ENCODE data around the gene COA1. TPM values are rescaled to one million over a fixed set of nuclear protein-coding genes. Genes with fewer than 3 reads are reported as not detected.

The COA1 gene
- total and polyA plus RNA-seq, 9 of the 15 experiments (the other 6 are each of a cell fraction or from before 2014, with no cell fraction given): 98.9 to 463 (median 181) TPM

- TF ChIP-seq ZNF318 (IDR thresholded peaks at IDR 0.05; ENCODE audit: borderline replicate concordance in 1 of 2, low read depth in 1 of 2): no peak
- TF ChIP-seq TCFL5 (CRISPR knock-in tag; conservative IDR thresholded peaks at IDR 0.05): no peak
- no peak for TF ChIP-seq E2F3 (CRISPR knock-in tag; IDR thresholded peaks at IDR 0.05)
- TF ChIP-seq IRF2 (CRISPR knock-in tag; IDR thresholded peaks at IDR 0.05): no peak
- no peak for TF ChIP-seq KHSRP (IDR thresholded peaks at IDR 0.05)
- no peak for TF ChIP-seq HES1 (IDR thresholded peaks at IDR 0.05; ENCODE audit: low read depth)
- no peak for TF ChIP-seq ZBTB1 (CRISPR knock-in tag; IDR thresholded peaks at IDR 0.05; ENCODE audit: borderline replicate concordance, low read depth)
- TF ChIP-seq E2F5 (CRISPR knock-in tag; IDR thresholded peaks at IDR 0.05): 0 out of 2 replicates have a peak, but pooled peaks have one; percentile 76
- 0 out of 2 replicates have a peak, but pooled peaks have one; percentile 81 for TF ChIP-seq NKRF (IDR thresholded peaks at IDR 0.05; ENCODE audit: borderline replicate concordance)
- no peak for TF ChIP-seq ADNP (tag; IDR thresholded peaks at IDR 0.05)
- no peak for TF ChIP-seq ZNF764 (CRISPR knock-in tag; IDR thresholded peaks at IDR 0.05; ENCODE audit: low read depth)
- TF ChIP-seq CREB3L1 (IDR thresholded peaks at IDR 0.05; ENCODE audit: borderline replicate concordance, low read depth): peak; percentile 79
- TF ChIP-seq HSF4 (CRISPR knock-in tag; IDR thresholded peaks at IDR 0.05; ENCODE audit: borderline replicate concordance): 0 out of 2 replicates have a peak, but pooled peaks have one; percentile 9
These were observed at the start of gene COA1 (continued) for GRCh38 chr7:43729214-43729923.
